ENCODE measurements around the gene CNGA4.

- TF ChIP-seq, protein P1, sequence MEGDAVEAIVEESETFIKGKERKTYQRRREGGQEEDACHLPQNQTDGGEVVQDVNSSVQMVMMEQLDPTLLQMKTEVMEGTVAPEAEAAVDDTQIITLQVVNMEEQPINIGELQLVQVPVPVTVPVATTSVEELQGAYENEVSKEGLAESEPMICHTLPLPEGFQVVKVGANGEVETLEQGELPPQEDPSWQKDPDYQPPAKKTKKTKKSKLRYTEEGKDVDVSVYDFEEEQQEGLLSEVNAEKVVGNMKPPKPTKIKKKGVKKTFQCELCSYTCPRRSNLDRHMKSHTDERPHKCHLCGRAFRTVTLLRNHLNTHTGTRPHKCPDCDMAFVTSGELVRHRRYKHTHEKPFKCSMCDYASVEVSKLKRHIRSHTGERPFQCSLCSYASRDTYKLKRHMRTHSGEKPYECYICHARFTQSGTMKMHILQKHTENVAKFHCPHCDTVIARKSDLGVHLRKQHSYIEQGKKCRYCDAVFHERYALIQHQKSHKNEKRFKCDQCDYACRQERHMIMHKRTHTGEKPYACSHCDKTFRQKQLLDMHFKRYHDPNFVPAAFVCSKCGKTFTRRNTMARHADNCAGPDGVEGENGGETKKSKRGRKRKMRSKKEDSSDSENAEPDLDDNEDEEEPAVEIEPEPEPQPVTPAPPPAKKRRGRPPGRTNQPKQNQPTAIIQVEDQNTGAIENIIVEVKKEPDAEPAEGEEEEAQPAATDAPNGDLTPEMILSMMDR (IDR thresholded peaks at IDR 0.05): no peak
- TF ChIP-seq POLR2AphosphoS5 (IDR thresholded peaks at IDR 0.05) (no peak), POLR2A (IDR thresholded peaks at IDR 0.05) (no peak)
These were observed 13.1 kb downstream of the CNGA4 start for GRCh38 chr11:6251990-6252473.
